ENCODE measurements around the gene JUNB.
A peak's percentile ranks its signal among the peaks of the same experiment; 100 is the strongest.
"Not testable (repeated sequence)": the region's sequence is repeated elsewhere in the genome, so short reads cannot be mapped to it uniquely, and the experiment has no call there.

The JUNB gene

GRCh38 chr19:12802267-12803106, 11.2 kb downstream of the JUNB start:
- TF ChIP-seq CTCF (IDR thresholded peaks at IDR 0.05): no peak
- H3K27me3 ChIP-seq: peaks cover 49% of the 10 kb centered on the region
- peak overlapping the region in 1 of 2 experiments; percentile 48 for H3K4me3 ChIP-seq (ENCODE audit: low read depth in 1 of 2, low read length in 1 of 2)
- H3K36me3 ChIP-seq: no peaks in the 10 kb centered on the region
- peaks cover 29 to 31% of the 10 kb centered on the region in 2 experiments for H3K4me1 ChIP-seq (ENCODE audit: control insufficient read depth in 1 of 2, insufficient read depth in 1 of 2, low read depth in 1 of 2, low read length in 1 of 2)
- H3K27ac ChIP-seq: no peak overlapping the region
- no peaks in the 10 kb centered on the region for H3K9me3 ChIP-seq

GRCh38 chr19:12804051-12804450, 12.8 kb downstream of the JUNB start:
- Histone ChIP-seq H3K27ac (no peak overlapping the region), H3K4me3 (ENCODE audit: low read depth in 1 of 2, low read length in 1 of 2) (no peak overlapping the region), H3K4me1 (ENCODE audit: control insufficient read depth in 1 of 2, insufficient read depth in 1 of 2, low read depth in 1 of 2, low read length in 1 of 2) (peaks cover 29 to 31% of the 10 kb centered on the region in 2 experiments), H3K36me3 (no peaks in the 10 kb centered on the region), H3K27me3 (peaks cover 49% of the 10 kb centered on the region), H3K9me3 (no peaks in the 10 kb centered on the region)
- no peak for TF ChIP-seq CTCF (IDR thresholded peaks at IDR 0.05)

DNA sequence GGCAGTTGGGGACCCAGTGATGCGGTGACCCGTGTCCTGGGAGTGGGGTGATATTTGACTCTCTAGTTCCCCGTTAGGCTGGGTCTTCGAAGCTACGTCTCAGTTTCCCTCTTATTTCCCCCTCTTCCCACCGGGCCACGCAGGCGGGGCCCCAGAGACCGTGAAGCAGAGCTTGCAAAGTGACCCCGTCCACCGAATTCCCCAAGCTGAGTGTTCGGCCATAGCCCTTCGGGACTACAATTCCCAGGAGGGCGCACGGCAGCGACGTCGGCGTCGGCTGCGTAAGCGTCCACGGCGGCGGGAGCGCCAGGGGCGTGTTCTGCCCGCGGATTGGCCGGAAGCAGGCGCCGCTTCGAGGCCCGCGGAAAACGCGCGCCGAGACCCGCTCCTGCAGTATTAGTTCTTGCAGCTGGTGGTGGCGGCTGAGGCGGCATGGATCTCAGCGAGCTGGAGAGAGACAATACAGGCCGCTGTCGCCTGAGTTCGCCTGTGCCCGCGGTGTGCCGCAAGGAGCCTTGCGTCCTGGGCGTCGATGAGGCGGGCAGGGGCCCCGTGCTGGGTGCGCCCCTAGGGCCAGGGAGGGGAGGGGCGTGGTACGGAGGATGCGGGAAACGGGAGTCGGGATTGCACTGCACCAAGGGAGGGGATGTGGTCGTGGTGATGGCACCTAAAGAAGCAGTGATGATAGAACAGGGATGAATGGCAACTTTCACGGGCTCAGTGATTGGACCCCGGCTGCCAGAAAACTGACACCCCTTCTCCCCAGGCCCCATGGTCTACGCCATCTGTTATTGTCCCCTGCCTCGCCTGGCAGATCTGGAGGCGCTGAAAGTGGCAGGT, 15.2 kb downstream of the JUNB start, which contains the start of gene RNASEH2A:
Gene RNASEH2A, plus strand, starts transcription at position 343 of the 840 bp plus-strand sequence. Its CDS starts 90 bp downstream, at position 433.
- H3K9me3 ChIP-seq: no peaks in the 10 kb centered on the region
- H3K36me3 ChIP-seq: peaks cover 11% of the 10 kb centered on the region
- peak within 1 kb of the TSS; percentile 58 for H3K27ac ChIP-seq
- H3K27me3 ChIP-seq: peaks cover 28% of the 10 kb centered on the region
- TF ChIP-seq CTCF (IDR thresholded peaks at IDR 0.05): peak; percentile 43
- H3K4me3 ChIP-seq (ENCODE audit: low read depth in 1 of 2, low read length in 1 of 2): peak within 1 kb of the TSS; percentile 71 to 91
- peaks cover 20 to 22% of the 10 kb centered on the region in 2 experiments for H3K4me1 ChIP-seq (ENCODE audit: control insufficient read depth in 1 of 2, insufficient read depth in 1 of 2, low read depth in 1 of 2, low read length in 1 of 2)

DNA sequence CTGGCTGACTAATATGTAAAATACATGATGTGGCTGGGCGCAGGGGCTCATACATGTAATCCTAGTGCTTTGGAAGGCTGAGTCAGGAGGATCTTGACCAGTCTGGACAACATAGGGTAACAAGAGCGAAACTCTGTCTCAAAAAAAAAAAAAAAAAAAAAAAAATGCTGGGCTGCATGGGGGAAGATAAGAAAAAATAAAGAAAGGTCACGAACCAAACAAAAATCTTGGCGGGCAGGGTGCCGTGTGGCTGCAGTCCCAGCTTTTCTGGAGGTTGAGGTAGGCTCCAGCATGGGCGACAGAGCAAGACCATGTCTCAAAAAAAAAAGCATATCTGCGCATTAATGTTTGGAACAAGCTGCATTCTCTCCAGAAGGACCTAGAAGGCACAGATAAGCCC, 23.8 kb downstream of the JUNB start:
- Histone ChIP-seq H3K27me3 (no peaks in the 10 kb centered on the region), H3K9me3 (no peaks in the 10 kb centered on the region), H3K4me1 (ENCODE audit: control insufficient read depth in 1 of 2, insufficient read depth in 1 of 2, low read depth in 1 of 2, low read length in 1 of 2) (no peaks in the 10 kb centered on the region), H3K36me3 (peaks cover 18% of the 10 kb centered on the region), H3K4me3 (ENCODE audit: low read depth in 1 of 2, low read length in 1 of 2) (no peak overlapping the region), H3K27ac (no peak overlapping the region)
- no peak for TF ChIP-seq CTCF (IDR thresholded peaks at IDR 0.05)

DNA sequence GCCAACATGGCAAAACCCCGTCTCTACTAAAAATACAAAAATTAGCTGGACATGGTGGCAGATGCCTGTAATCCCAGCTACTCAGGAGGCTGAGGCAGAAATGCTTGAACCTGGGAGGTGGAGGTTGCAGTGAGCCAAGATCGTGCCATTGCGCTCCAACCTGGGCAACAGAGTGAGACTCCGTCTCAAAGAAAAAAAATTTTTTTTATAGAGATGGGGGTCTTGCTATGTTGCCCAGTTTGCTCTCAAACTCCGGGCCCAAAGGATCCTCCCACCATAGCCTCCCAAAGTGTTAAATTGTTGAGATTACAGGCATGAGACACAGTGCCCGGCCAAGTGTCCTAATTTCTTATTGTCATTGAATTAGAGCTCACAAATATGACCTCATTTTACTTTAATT, 25.9 kb downstream of the JUNB start:
- not testable (repeated sequence) for H3K36me3 ChIP-seq; H3K27me3 ChIP-seq; H3K27ac ChIP-seq; H3K4me3 ChIP-seq (ENCODE audit: low read depth in 1 of 2, low read length in 1 of 2); H3K9me3 ChIP-seq; H3K4me1 ChIP-seq (ENCODE audit: control insufficient read depth in 1 of 2, insufficient read depth in 1 of 2, low read depth in 1 of 2, low read length in 1 of 2)

- H3K27ac ChIP-seq; H3K27me3 ChIP-seq; H3K4me3 ChIP-seq (ENCODE audit: low read depth in 1 of 2, low read length in 1 of 2); H3K36me3 ChIP-seq; H3K9me3 ChIP-seq; H3K4me1 ChIP-seq (ENCODE audit: control insufficient read depth in 1 of 2, insufficient read depth in 1 of 2, low read depth in 1 of 2, low read length in 1 of 2): not testable (repeated sequence)
Measured at GRCh38 chr19:12817810-12818209, 26.5 kb downstream of the JUNB start.

All from neutrophil (primary cell).